Esophagus muscularis mucosa (tissue), 4 donors: ENCODE results near the gene ZFP92.

Source experiments
- CTCF ChIP-seq, 3 experiments: fragments of 200-600 bp in 2 of 3; fragments of 450-650 bp in 1 of 3; sonication (generic) in 2 of 3; IDR thresholded peaks; one replicate each; pipeline ENCODE4 v1.5.1; 2017 to 2019; ENCODE audit warnings: antibody characterized with exemption in 3 of 3, mild to moderate bottlenecking in 2 of 3, moderate library complexity in 1 of 3
- EP300 ChIP-seq: sonication (generic); formaldehyde crosslinking; IDR thresholded peaks from one replicate; pipeline ENCODE4 v1.6.1; 2017; ENCODE audit warnings: antibody characterized with exemption
- POLR2A ChIP-seq: fragments of 450-650 bp; IDR thresholded peaks from one replicate; pipeline ENCODE4 v1.6.1; 2017; ENCODE audit warnings: antibody characterized with exemption, moderate library complexity, mild to moderate bottlenecking, low read depth

- TF ChIP-seq CTCF (IDR thresholded peaks at IDR 0.05) (no peak), POLR2A (no peak), EP300 (no peak)
Observed at GRCh38 chrX:153379508-153379907, 31.8 kb upstream of the ZFP92 start.
